Placental pericyte (primary cell): ENCODE measurements around the gene DNAJA3. TPM values are rescaled to one million over a fixed set of nuclear protein-coding genes. Genes with fewer than 3 reads are reported as not detected.

Experiments used
- small RNA-seq: library from RNA; depleted of rRNA; stranded (forward); fragments of <200 nt; gene quantifications from one replicate; pipeline ENCODE3, GENCODE V24; 2012; ENCODE audit warnings: low replicate concordance
- total RNA-seq: library from RNA; depleted of rRNA; stranded (reverse); fragments of >200 nt; gene quantifications from 2 replicates; pipeline ENCODE4 v1.2.3, GENCODE V29; 2012

DNAJA3 gene
- total RNA-seq: 50.8 and 63.1 TPM in 2 replicates

DNA sequence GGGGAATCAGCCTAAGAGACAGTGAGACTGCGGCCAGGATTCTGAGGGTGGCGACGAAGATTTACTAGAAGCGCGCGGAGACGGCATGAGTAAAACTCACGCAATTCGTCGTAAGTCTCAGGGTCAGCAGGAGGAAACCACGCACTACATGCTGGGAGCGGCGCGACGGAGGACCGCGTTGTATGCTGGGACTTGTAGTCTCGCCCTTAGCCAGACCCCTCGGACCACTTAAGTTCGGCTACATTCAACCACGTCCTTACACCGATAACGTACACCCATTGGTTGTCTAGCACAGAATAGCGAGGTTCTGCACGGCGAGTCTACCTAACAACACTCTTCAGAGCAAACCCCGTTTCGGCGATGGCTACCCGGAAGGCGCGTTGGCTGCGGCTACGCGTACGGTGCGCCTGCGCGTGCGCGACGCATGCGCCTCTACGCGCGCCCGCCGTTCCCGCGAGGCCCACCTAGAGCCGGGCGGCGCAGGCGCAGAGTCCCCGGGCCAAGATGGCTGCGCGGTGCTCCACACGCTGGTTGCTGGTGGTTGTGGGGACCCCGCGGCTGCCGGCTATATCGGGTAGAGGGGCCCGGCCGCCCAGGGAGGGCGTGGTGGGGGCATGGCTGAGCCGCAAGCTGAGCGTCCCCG, at the start of gene DNAJA3:
DNAJA3 (plus strand) TSS at position 491 of the 643 bp plus-strand sequence; CDS start at position 505, 14 bp downstream.

DNA sequence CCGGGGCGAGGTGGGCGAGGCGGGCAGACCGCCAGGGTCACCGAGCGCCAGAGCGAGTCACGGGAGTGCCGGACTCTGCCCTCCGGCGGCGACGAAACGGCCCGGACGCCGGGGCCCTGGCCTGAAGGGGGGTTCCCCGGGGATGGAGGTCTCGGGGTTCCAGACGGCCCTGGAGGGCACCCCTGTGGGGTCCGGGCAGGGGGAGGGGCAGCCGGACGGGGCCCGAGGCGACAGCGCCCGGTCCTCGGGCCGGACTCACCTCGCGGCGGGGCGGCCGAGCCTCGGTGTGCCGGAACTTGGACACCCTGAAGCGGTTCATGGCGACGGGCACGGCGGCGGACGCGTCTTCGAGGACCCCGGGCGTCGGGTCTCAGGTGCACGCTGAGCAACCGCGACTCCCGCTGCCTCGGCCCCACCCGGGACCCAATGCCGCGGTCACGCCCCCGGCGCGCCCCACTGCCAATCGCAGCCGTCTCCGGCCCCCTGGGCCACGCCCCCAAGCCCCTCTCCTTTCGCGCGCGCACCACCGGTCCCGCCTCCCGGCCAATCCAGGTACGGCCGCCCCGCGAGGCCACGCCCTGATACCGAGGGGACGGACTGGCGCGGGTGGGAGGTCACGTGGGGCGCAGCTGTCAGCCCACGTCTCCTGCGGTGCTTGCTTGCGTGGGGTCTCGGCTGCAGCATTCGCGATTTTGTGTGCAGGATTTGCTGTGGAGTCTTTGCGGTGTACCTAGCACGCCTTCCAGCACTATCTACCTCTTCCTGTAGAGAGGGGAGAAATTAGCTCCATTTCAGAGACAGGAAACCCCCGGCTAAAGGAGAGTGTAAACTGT, 9.3 kb upstream of the DNAJA3 start, which contains the start of gene CORO7:
CORO7 (minus strand) TSS at position 397 of the 833 bp plus-strand sequence; CDS start at position 319, 78 bp downstream.

GRCh38 chr16:4474192-4474961, 48.7 kb downstream of the DNAJA3 start, which contains the start of gene NMRAL1:
Gene NMRAL1, minus strand, starts transcription at chr16:4474625. Its CDS starts 493 bp downstream, at chr16:4474132.

GRCh38 chr16:4475880-4476788, 50.5 kb downstream of the DNAJA3 start, which contains the start of gene HMOX2:
Gene HMOX2, plus strand, starts transcription at chr16:4476398. Its CDS starts 29,127 bp downstream, at chr16:4505525.

Small RNA genes within 50 kb of the gene (small RNA-seq; reads per million reads assigned to genes)
- gene AC012676.2: not detected

Other genes with a start within 250 kb of the DNAJA3 start
- not detected in 2 replicates for gene SRL, start 183.8 kb upstream of the DNAJA3 start, total RNA-seq
- gene TFAP4, start 152.8 kb upstream of the DNAJA3 start, total RNA-seq: 8.1 and 10.0 TPM in 2 replicates
- 3.7 and 5.3 TPM in 2 replicates for gene GLIS2, start 109.8 kb upstream of the DNAJA3 start, total RNA-seq
- gene PAM16, start 74.5 kb upstream of the DNAJA3 start, total RNA-seq: 19.9 and 28.2 TPM in 2 replicates
- 142 and 358 TPM in 2 replicates for gene VASN, start 54.0 kb upstream of the DNAJA3 start, total RNA-seq
- gene CORO7, start 9.3 kb upstream of the DNAJA3 start, total RNA-seq: 26.9 and 30.5 TPM in 2 replicates
- 66.7 and 85.1 TPM in 2 replicates for gene NMRAL1, start 48.8 kb downstream of the DNAJA3 start, total RNA-seq
- gene HMOX2, start 50.5 kb downstream of the DNAJA3 start, total RNA-seq: 57.1 and 68.4 TPM in 2 replicates
- 13.9 and 19.0 TPM in 2 replicates for gene CDIP1, start 112.9 kb downstream of the DNAJA3 start, total RNA-seq
- under 0.01 TPM in 2 replicates for gene C16orf96, start 130.5 kb downstream of the DNAJA3 start, total RNA-seq
- 11.4 and 12.2 TPM in 2 replicates for gene UBALD1, start 189.0 kb downstream of the DNAJA3 start, total RNA-seq
- 53.0 and 56.8 TPM in 2 replicates for gene MGRN1, start 199.0 kb downstream of the DNAJA3 start, total RNA-seq